GM19193 (cell line): Measurements from ENCODE around the gene PANX2.

ENCODE experiments used
- POLR2A ChIP-seq: IDR thresholded peaks from 4 replicates; pipeline ENCODE4 v1.6.1; 2011; ENCODE audit not compliant: insufficient read depth, insufficient read length; ENCODE audit errors: extremely low read depth

Gene PANX2

DNA sequence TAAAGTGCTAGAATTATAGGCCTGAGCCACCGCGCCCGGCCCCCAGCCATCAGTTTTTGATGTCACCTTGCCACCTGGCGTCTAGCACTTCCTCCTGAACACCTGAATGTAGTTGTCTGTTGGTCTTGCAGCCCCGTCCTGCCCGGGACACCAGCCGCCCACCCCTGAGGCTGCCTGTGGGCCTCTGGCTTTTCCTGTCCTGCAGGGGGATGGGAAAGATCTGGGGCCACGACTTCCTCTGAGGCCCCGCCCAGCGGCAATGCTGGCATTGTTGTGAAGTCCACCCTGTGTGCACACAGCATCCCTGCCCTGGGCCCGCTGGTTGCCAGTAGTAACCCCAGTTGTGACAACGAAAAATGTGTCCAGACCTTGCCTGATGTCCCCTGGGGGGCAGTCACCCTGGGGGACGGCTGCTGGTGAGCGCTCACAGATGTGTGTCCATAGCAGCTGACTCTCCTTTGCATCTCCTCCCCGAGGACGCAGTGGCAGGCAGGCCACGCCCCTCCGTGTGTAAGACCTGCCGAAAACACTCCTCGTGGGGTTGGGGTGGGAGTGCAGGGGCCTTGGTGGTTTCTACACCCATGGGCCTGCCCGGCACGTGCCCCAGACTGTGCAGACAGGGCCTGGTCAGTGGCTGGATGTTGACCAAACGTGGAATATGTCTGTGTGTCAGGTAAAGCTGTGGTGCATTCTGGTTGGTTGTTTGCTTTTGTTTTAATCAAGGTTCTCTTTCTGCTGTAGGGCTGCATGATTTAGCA is 37.0 kb downstream of the PANX2 start:
- TF ChIP-seq POLR2A: no peak

DNA sequence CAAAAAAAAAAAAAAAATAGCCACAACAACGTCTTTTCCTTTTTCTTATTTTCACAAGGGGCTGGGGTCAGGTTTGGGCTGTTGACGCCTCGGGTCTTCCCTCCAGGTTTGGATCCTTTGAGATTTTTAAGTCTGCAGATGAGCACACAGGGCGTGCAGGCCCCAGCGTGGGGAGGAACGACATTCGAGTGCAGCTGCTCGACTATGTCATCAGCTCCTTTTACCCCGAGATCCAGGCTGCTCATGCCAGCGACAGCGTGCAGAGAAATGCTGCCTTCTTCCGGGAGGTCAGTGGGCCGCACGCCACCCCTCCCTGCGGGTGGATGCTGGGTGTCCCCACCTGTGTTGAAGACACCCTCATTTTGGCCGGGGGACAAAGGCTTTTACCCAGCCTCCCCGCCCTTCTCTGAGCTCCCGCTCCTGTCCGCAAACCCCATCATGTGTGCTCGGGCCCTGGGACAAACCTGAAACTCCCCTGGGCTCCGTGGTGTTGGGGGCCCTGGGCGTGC is 38.0 kb downstream of the PANX2 start:
- no peak for TF ChIP-seq POLR2A

- TF ChIP-seq POLR2A: no peak
These were observed 38.7 kb downstream of the PANX2 start for GRCh38 chr22:50208939-50209892.

DNA sequence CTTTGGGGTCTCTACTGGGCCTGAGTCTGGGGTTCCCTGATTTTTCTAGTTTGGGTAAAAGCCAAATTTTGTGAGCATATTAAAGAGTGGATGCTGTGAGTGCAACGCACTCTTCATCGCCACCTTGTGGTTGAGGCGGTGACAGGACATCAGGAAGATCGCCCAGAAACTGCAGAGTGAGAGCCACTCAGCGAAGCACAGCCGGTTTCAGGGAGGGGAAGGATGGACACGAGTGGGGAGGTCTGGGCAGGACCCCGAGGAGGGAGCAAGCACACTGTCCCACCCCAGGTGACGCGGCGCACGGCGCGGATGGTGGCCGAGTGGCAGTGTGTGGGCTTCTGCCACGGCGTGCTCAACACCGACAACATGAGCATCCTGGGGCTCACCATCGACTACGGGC is 39.4 kb downstream of the PANX2 start:
- no peak for TF ChIP-seq POLR2A

DNA sequence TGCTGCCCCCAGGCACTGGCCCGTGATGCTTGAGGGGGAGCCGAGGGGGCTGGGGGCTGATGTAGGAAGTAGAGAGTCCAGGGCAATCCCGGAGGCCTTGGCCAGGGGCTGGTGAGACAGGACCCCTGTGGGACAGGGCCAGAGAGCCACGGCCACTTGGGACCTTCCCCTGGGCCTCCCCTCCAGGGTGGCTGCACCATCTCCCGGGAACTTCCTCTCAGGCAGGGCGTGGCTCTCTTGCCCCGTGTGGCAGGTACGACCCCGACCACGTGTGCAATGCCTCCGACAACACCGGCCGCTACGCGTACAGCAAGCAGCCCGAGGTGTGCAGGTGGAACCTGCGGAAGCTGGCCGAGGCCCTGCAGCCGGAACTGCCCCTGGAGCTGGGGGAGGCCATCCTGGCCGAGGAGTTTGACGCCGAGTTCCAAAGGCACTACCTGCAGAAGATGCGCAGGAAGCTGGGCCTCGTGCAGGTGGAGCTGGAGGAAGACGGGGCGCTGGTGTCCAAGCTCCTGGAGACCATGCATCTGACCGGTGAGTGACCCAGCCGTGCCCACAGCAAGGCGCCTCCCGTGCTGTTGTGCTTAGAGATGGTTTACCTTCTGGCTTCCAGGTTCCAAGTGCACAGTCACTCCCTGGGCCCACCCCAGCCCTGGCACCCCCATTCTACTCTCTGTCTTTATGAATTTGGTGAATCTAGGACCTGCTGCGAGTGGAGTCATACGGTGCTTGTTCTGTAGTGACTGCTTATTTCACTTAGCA is 40.0 kb downstream of the PANX2 start:
- no peak for TF ChIP-seq POLR2A

DNA sequence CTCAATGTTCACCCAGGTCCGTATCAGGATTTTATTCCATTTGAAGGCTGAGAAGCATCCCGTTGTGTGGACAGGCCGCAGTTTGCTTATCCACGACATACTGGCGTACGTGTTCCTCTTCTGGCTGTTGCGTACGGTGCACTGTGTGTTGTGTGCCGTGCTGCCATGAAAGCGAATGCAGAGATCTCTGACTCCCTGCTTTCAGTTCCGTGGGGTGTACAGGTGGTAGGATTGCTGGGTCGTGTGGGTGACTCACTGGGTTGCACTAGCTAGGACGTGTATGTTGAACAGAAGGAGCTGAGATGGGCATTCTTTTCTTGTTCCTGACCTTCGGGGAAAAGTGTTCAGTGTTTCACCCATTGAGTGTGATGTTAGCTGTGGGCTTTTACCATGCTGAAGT is 40.6 kb downstream of the PANX2 start:
- no peak for TF ChIP-seq POLR2A

DNA sequence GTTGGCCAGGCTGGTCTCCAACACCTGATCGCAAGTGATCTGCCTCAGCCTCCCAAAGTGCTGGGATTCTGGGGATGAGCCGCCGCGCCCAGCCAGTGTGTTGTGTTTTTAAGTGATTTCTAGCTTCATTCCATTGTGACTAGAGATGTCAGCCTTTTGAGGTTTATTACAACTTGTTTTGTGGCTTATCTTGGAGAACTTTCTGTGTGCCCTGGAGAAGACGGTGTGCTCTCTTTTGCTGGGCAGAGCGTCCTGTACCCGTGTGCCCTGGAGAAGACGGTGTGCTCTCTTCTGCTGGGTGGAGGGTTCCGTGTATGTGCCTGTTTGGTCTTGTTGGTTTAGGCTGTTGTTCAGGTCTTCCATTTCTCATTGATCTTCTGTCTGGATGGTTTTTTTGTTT is 42.7 kb downstream of the PANX2 start:
- no peak for TF ChIP-seq POLR2A

GRCh38 chr22:50215297-50216054 is 44.9 kb downstream of the PANX2 start:
- TF ChIP-seq POLR2A: no peak

DNA sequence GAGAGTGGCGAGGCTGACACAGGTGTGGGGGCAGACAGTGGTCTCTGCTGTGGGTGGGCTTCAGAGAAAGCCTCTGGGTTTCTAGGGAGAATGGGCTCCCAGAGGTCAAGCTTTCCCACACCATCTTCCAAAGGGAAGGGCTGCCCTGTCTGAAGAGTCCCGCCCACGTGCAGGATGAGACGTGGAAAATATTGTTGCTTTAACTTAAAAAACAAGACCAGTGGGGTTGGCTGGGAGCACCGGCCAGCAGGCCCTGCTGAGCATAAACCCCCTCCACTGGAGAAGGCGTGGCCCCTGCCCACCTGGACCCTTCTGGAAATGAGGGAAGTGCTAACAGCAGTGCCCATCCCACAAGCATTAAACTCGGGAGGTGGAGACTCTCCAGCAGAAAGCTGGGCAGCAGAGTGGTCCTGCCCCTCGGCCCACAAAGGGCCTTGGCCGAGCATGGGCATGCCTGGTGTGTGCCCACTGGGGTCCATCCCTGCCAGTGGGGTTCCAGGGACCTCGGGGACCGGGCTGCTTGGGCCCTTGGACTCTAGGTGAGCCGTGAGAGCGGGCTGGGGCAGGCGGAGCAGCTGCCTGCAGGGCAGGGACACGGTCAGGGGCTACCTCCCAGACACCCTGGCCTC is 45.6 kb downstream of the PANX2 start:
- TF ChIP-seq POLR2A: no peak

DNA sequence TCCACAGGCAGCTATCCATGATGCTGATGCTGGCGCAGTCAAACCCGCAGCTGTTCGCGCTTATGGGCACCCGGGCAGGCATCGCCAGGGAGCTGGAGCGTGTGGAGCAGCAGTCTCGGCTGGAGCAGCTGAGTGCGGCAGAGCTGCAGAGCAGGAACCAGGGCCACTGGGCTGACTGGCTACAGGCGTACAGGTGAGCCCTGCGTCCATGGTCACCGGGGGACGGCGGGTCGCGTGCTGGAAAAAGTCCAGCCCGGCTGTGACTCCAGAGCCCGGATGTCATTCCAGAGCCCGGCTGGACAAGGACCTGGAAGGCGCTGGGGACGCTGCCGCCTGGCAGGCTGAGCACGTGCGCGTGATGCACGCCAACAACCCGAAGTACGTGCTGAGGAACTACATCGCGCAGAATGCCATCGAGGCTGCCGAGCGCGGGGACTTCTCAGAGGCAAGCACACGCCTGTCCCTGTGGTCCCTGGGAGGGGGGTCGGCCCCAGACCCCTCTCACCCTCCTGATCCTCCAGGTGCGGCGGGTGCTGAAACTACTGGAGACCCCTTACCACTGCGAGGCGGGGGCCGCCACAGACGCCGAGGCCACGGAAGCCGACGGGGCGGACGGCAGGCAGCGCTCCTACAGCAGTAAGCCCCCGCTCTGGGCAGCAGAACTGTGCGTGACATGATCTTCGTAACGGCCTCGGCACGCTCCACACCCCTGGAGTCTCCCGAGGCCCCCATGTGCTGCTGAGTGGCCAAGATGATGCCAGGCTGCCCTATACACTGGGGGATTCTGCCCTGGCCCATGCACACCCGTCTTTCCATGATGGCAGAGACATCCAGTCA is 46.4 kb downstream of the PANX2 start:
- TF ChIP-seq POLR2A: no peak

GRCh38 chr22:50217543-50218152 is 47.1 kb downstream of the PANX2 start:
- TF ChIP-seq POLR2A: no peak

DNA sequence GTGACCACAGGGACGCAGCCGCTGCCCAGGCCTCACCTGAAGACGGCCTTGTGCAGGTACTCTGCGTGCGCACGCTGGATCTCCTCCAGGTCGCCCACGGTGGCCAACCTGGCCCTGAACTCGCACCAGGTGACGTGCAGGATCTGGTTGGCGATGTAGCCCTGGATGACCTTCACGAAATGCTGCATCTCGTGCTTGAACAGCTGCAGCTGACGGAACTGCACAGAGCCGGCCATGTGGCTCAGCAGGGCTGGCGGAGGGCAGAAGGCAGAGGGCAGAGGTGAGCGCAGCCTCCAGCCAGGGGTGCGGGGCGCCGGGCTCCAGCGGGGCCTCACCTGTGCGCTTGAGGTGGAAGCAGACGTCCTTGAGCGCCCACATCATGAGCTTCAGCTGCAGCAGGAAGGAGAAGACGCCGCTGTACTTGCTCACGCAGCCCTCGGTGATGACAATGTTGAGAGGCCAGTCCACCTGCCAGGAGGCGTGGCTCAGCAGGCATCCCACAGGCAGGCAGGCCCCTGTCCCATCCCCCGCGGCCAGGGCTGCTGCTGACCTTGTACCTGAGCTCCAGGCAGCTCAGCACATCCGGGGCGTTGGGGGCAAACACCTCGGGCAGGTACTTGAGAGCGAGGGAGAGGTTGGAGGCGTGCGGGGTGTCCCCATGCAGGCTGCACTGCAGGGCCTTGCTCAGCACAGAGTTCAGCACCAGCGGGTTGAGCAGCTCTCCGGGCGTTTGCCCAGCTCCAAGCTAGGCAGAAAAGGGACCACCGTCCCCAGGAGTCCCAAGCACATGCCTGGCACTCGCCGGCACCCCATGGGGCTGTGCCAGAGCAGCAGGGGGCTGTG is 47.8 kb downstream of the PANX2 start:
- TF ChIP-seq POLR2A: no peak
